Putamen (tissue), 1 donor: ENCODE results near the gene MIF.
"Not testable (repeated sequence)": the region's sequence is repeated elsewhere in the genome, so short reads cannot be mapped to it uniquely, and the experiment has no call there.

ENCODE experiments used
- DNase-seq: peaks from one replicate; pipeline ENCODE4 v3.0.0-alpha.2; 2016; ENCODE audit warnings: low spot score

MIF gene

DNA sequence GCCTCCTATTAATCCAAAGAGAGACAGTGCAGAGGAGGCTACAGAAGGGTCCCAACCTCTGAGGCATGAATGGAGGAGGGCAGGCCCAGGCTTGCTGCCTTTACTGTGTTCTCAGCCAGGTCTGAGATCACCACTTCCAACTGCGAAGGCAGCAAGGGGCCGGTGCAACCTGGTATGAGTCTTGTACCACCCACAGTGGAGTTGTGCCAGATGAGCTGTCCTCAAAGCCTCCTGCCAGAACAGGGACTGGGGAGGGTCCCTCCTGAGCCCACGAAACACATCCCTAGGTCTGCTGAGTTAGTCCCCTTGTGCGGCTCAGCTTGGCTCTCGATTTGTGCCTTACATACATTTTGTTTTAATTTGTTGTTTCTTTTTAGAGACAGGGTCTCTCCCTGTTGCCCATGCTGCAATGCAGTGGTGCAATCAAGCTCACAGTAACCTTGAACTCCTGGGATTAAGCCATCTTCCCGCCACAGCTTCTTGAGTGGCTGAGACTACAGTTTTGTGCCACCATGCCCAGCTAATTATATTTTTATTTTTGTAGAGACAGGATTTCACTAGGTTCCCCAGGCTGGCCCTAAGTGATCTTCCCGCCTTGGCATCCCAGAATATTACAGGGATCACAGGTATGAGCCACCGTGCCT, 9.3 kb downstream of the MIF start:
- DNase-seq, result no peak

DNA sequence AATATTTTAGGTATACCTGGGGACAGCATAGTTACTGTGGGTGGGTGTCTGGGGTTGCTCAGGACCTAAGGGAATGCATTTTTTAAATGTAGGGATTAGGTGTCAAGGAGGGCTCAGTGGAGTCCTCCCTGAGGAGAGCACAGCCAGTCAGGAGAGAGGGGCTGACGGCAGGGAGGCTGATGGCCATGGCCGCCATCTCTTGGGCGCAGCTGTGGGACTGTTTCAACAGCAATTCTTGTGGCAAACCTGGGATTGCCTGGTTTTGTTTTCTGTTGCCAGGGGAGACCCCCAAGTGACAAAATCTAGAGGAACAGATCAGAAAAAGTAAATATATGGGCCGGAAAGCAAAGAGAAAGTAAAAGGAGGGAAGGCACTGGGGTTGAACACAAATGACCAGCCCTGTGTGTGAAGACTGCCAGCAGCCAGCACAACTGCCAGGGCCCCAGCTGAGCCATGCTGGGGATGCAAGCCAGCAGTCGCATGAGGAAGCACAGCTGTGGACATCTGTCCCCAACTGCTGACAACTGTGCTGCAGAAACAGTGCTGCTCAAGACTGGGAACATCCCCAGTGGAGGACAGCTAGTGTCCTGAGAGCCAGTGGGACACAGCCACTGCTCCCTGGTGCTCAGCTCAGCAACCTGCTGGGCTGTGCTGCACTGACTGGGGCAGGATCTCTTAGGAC, 10.5 kb downstream of the MIF start:
- DNase-seq, result peak; percentile 79

DNA sequence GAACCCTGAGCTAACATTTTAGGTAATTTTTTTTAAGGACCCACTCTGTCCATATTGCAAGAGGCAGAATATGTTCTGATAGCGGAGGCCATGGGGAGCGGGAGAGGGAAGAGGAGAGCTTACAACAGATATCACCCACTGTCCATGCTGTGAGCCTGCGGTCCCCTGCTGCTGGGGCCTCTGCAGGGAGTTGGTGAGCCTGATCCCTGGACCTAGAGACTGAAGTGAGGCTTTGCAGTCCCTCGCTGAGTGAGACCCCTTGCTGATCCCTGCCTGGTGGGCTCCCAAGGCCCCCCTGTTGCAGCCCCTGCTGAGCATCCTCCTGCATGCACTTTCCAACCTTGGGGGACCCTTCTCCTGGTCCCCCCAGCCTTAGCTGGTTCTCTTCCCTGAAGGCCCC, 12.5 kb downstream of the MIF start:
- no peak for DNase-seq

DNA sequence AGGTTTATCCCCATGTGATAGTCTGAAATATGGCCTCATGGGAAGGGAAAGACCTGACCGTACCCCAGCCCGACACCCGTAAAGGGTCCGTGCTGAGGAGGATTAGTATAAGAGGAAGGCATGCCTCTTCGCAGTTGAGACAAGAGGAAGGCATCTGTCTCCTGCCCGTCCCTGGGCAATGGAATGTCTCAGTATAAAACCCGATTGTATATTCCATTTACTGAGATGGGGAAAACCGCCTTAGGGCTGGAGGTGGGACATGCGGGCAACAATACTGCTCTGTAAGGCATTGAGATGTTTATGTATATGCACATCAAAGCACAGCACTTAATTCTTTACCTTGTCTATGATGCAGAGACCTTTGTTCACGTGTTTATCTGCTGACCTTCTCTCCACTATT, 13.2 kb downstream of the MIF start:
- DNase-seq, result not testable (repeated sequence)

DNA sequence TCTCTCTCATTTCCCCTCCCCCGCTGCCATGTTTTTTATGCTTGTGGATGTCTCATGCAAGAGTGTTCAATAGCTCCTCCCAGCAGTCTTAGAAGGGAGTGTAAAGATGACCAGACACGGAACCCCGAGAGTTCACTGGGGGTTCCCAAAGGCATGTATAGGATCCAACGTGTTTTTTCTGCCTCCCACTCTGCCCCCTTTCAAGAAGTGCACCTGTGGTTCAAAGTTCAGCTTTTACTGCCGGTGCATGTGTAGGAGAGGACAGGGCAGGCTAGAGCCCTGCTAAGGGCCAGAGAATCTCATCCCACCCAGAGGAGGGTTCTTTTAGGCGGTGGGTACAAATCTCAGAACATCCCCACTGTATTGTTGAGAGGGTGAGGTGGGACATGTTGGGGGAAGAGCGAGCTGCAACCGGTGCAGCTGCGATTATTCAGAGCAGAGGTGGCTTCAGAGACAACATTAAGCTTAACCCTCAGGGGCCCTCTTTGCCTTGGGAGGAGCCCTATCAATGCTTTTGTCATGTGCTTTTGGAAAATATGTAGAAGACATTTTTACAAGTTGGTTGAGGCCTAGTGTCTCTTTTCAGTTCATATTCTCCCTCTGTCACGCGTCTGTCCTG, 14.5 kb downstream of the MIF start:
- DNase-seq, result no peak

DNA sequence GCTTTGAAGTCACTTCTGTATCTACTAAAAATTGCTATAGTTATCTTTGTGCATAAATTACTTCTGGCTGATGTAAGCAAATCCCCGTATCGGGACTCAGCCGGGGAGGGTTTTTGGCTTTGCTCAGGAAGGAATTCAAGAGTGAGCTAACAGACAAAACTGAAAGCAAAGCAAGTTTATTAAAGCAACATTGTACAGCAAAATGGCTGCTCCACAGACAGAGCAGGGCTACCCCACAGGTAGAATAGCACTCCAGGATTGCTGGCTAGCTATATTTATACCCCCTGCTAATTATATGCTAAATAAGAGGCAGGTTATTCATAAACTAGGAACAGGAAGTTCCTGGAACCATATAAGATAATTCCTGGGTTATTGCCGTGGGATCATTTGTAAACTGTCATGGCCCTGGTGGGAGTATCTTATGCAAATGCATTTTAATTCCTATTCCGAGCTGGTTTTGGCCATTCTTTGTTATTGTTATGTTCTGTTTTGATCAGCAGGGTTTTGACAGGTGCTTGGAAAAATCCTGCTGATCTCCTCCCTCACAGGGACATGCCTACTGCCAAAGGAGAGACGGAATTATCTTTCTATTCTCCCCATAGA, 15.2 kb downstream of the MIF start:
- DNase-seq, result no peak

DNA sequence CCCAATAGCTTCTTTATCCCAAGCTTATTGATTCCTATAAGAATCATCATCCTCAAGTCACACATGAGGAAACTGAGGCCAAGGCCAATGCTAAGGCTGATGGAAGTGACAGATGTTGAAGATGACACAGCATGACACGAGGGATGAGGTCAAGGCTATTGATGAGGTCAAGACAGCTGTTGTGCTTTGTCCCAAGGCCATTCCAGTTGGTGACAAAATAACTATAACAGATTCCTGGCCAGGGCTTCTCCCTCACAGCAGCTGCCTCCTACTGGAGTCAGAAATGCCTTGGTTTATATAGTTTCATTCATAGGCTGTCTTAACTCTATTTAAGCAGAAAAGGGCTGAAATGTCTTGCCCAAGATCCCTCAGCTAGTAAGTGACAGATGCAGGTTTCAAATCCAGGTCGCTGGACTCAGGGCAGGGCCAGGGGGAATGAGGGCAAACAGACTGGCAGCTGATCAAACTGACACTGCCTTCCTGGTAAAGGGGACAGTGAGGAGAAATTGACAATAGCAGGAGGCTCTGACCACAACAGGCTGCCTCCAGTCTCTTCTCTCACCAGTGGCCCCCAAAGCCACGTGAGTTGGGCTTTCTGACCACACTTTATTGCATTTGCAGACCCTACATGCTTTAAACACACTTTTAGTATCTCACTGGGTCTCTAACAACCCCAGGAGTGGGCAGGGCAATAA, 16.5 kb downstream of the MIF start:
- no peak for DNase-seq

DNA sequence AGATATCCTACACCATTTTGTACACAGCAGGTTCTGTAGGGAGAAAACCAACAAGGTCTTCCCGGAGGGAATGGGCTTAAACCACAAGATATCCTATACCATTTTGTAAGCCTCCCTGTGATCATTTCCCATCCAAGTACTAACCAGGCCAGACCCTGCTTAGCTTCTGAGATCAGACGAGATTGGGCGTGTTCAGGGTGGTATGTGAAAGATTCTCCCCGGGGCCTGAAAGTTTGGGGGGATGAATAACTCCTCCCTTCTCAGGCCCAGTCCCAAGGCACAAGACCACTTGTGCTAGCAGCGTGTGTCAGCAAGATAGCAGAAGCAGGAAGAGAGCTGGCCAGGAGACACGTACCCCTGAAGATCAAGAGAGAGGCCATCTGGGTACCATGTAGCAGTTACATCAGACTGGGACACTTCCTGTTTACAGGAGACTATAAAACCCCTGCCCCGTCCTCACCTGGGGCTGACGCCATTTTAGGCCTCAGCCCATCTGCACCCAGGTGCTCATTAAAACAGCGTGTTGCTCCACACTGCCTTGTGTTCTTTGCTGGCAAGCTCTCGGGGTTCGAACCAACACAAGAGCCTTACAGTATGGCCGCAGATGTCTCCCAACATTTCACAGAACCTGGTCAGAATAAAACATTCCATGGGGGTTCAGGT, 17.3 kb downstream of the MIF start:
- DNase-seq, result no peak

DNA sequence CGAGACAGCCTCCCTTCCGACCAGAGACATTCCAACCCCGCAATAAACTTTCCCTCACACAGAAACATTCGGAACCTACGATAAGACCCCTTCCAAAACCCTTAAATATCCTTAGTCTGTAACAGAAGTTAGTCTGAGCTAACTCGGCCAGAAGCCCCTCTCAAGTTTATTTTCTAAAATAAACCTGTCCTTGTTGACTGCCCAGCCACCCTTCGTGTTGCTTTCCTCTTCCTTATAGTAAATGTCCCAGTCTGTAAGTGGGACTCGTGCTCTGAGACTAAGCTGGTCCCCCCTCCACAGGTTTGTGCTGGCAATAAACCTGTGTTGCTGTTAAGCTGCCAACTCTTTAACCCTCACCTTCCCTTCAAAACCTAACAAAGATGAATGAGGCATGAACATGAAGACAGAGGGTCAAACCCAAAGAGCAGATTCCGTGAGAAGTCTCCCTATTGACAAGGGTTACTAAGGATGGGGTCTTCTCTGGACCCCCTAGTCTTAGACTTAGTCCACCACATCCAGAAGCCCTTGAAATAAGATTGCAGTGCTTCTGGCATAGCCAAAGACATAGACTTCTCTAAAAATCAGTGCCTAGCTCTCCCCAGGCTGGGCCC, 18.2 kb downstream of the MIF start:
- DNase-seq, result no peak

DNA sequence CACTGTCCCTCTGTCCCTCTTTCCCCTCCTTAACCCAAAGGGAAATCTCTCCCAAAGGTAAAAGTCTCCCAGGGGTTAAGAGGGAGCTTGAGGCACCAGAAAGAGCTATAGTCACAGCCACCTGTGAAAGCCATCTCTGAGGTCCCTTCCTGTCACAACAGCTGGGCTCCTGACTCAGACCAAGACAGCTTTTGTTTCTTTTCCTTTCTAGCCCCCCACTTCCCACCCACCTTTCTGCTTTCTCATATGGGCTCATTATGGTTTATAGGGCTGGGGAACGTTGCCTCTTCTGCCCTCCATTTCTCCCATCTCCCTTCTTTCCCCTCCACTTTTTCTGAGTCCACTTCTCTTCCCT, 19.1 kb downstream of the MIF start:
- no peak for DNase-seq

DNA sequence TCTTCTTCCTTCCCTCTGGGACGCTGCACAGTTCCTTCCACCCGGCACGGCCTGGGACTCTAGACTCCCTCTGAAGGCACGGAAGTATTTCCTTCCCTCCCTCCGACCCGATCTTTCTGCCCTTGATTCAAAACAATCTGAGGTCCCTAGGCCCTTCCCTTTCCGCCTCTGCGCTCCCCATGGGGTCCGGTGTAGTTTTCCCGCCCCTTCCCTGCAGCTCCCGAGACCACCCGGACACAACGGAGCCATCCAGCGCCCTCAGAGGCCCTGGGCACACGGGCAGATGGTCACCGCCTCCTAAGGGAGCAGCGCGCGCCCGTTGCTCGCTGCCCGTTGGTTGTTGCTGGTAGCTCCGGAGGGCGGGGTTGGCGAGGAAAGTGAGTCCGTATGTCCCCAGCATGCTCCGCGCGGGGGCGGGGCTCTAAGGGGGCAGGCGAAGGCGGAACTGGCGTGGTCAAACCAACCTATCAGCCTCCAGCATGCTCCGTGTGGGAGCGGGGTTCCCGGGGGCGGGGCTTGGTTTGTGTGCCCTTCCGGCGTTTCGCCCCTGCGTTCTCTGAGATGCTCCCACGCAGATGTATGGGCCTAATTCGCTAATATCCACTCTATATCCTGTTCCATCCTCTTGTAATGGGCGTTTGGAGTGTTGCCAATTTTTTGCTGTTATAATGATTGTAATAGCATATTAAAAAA, 19.6 kb downstream of the MIF start:
- peak; percentile 99 for DNase-seq

DNA sequence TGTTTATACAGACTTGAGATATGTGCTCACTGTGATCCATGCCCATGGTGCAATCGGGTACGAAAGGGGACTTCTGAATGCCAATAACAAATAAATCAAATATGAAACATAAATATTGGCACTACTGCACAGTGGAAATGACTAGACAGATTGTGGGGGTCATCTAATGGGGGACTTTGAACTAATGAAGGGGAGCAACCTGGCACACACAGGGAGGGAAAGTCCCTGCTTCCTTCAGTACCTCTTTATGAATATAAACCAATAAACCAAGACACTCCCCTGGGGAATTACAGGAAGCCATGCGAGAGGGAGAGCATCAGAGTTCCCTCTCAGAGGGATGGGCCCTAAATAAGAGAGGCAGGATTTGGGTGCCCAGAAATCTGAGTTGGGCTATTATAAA, 21.1 kb downstream of the MIF start:
- no peak for DNase-seq

DNA sequence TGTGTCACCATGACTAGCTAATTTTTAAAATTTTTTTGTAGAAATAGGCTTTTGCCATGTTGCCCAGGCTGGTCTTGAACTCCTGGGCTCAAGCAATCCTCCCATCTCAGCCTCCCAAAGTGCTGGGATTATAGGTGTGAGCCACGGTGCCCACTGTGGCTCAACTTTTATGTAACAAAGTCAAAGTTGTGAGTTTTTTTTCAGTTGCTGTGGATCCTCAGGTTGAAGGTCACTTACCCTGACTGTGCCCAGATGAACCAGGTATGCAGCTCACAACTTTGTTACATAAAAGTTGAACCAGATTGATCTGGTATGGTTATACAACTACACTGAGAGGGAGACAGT, 26.1 kb downstream of the MIF start:
- not testable (repeated sequence) for DNase-seq

DNA sequence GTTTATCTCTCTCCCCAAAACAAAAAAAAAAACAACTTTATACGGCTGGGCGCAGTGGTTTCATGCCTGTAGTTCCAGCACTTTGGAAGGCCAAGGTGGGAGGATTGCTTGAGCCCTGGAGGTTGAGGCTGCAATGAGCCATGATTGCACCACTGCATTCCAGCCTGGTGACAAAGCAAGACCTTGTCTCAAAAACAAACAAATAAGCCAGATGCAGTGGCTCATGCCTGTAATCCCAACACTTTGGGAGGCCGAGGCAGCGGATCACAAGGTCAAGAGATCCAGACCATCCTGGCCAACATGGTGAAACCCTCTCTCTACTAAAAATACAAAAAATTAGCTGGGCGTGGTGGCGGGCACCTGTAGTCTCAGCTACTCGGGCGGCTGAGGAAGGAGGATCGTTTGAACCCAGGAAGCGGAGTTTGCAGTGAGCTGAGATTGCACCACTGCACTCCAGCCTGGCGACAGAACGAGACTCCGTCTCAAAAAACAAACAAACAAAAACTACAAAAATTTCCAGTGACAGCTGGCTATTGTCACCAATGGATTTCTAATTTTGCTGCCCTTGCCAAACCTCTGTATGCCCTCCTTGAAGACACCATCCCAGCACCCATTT, 27.5 kb downstream of the MIF start:
- not testable (repeated sequence) for DNase-seq

DNA sequence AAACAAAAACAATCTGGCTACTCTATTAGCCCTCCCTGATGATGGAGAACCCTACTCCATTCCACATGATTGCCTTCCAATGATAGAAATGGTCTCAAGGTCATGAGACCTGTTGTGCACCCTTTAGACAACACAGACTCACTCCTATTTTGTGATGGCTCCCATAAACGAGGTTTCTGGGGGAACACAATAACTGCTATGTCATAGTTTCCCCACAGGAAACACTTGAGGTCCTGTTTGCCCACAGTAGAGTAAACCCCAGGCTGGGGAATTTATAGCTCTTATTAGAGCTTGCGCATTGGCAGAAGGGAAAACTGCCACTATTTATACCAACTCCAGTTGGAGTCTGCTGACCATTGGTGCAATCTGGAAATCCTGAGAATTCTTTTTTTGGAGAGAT, 28.7 kb downstream of the MIF start:
- no peak for DNase-seq

DNA sequence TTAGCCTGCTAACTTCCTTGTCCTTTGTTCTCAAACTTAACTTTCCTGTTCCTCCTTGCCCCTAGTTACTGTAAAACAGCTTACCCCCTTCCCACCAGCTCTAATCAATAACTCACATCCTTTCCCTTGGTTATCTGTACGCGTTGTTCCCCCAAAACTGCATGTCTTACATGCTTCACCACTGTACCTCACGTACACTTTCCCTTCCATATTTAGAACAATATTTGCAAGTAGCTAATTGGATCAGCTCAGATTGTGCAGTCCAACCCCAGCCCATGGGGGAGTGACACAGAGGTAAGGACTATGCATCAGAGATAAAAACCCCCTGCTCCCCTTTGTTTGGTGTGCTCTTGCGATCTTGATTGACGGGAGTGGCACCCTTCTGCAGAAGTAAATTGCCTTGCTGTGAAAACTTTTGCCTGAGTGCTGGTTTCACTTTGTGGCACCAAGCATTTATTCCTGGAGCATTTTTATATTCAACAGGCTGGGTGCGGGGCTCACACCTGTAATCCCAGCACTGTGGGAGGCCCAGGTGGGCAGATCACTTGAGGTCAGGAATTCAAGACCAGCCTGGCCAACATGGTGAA, 30.9 kb downstream of the MIF start:
- no peak for DNase-seq

DNA sequence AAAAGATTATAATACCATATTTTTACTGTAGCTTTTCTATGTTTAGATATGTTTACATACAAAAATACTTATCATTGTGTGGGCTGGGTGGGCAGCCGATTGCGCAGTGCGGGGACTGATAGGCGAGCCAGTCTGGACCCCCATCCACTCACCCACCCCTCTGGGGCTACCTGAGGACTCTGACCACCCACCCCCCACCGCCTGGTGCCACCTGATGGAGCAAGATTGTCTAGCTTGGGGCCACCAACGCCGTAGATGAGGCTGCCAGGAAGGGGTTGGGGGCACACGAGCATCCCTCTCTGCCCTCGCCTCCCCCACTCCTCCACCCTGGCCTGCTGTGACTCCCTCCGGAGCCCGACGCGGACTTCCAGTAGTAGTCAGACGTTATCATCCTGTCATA, 32.4 kb downstream of the MIF start:
- DNase-seq, result no peak

DNA sequence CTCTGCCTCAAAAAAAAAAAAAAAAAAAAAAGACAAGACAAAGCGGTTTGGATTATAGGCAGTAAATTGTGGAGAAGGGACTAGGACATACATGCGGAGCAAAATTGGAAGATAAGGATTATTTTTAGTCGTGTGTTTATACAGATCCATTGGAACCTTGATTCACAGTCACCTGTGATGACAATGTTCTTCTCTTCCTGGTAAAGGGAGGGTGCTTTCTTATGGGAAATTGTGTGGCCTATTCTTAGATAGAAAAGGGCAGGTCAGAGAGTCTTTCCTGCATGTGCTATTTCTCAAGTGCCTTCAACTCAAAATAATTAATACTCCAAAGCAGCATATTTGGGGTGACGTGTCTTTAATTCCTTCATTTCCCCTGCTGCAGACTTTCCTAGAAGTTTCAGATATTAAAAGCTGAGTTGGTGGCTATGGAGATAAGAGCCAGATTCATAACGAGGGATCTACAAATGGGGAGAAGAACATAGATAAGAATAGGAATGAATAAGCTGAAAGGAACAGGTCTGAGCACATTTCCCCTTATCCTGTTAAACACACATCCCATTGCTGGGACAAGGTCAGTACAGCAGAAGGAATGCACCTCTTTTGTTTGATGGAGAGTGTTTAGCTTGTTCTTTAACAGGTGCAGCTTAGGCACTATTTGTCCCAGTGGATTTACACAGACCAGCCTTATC, 44.3 kb downstream of the MIF start:
- no peak for DNase-seq

DNA sequence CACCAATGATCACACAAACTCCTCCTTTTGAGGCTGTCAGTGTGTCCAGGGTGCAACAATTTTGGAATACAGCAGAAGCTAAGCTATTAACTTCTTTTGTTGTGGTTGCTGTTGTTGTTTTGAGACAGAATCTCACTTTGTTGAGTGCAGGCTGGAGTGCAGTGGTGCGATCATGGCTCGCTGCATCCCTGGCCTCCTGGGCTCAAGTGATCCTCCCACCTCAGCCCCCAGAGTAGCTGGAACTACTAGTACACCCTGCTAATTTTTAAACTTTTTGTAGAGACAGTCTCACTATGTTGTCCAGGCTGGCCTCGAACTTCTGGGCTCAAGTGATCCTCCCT, 44.8 kb downstream of the MIF start:
- DNase-seq, result no peak

DNA sequence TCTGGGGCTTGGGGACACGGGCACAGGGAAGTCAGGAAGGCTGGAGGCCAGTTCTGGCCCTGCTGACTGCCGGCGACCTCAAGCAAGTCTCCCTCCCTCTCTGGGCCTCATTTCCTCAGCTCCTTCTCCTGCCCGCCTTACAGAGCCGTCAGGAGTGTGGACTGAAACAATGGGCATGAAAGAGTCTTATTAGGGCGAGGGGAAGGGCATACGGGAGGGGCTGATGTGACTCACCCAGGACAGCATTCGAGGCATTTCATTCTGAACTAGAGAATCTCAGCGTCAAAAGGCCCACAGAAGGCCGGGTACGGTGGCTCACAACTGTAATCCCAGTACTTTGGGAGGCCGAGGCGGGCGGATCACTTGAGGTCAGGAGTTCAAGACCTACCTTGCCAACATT, 46.0 kb downstream of the MIF start:
- DNase-seq, result not testable (repeated sequence)
